HEK293T (cell line): ENCODE data around the gene RNF141.

Experiments used
- ARNT ChIP-seq: fragments of 450-650 bp; IDR thresholded peaks from 2 replicates; pipeline ENCODE4 v1.6.1; 2017; ENCODE audit warnings: mild to moderate bottlenecking
- BHLHE40 ChIP-seq: fragments of 450-650 bp; IDR thresholded peaks from 2 replicates; pipeline ENCODE4 v1.6.1; 2016; ENCODE audit warnings: mild to moderate bottlenecking, moderate library complexity, borderline replicate concordance
- ELF4 ChIP-seq: fragments of 450-650 bp; IDR thresholded peaks from 2 replicates; pipeline ENCODE4 v1.6.1; 2017; ENCODE audit warnings: antibody characterized with exemption
- FOXA1 ChIP-seq: fragments of 450-650 bp; IDR thresholded peaks from 2 replicates; pipeline ENCODE4 v1.6.1; 2016; ENCODE audit warnings: mild to moderate bottlenecking
- FOXK2 ChIP-seq: fragments of 450-650 bp; IDR thresholded peaks from 2 replicates; pipeline ENCODE4 v1.6.1; 2016; ENCODE audit warnings: mild to moderate bottlenecking
- HDGF ChIP-seq: fragments of 450-650 bp; IDR thresholded peaks from 2 replicates; pipeline ENCODE4 v1.6.1; 2017; ENCODE audit warnings: antibody characterized with exemption, borderline replicate concordance
- NFRKB ChIP-seq: fragments of 450-650 bp; IDR thresholded peaks from 2 replicates; pipeline ENCODE4 v1.6.1; 2016; ENCODE audit warnings: mild to moderate bottlenecking, moderate library complexity
- SP1 ChIP-seq: fragments of 450-650 bp; IDR thresholded peaks from 2 replicates; pipeline ENCODE4 v1.6.1; 2017
- SUZ12 ChIP-seq: fragments of 450-650 bp; IDR thresholded peaks from 2 replicates; pipeline ENCODE4 v1.6.1; 2016; ENCODE audit warnings: mild to moderate bottlenecking
- TARDBP ChIP-seq: fragments of 450-650 bp; IDR thresholded peaks from 2 replicates; pipeline ENCODE4 v1.6.1; 2016
- ZNF384 ChIP-seq: fragments of 450-650 bp; IDR thresholded peaks from 2 replicates; pipeline ENCODE4 v1.6.1; 2016

DNA sequence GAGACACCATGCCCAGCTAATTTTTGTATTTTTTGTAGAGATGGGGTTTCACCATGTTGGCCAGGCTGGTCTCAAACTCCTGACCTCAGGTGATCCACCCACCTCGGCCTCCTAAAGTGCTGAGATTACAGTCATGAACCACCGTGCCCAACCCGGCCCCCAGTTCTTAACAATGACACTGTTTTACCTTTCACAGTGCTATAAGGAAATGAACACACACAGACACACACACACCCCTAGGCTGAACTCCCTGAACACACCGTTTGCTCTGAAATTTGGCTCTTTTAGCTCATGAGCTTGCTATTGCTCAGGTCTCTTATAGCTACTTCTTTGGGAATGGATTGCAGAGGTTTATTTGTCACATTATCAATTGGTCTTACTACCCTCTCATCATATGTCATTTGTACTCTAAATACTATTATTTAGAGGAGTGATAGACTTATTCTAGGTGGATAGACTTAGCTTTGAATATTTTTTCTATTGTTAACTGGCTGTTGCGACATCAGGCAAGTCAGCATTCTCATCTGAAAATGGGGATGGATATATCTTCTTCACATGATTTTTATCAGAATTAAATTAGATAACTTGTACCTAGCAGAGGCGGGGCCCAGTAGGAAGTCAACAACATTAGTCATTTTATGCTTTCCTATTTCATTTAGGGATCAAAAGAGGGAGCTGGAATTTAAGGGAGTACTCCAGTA, 25.4 kb upstream of the RNF141 start:
- TF ChIP-seq FOXK2 (no peak), SUZ12 (no peak), ARNT (no peak), HDGF (no peak), ZNF384 (no peak), SP1 (no peak), NFRKB (no peak), ELF4 (no peak), BHLHE40 (no peak), TARDBP (no peak), FOXA1 (no peak)
